ENCODE results near the gene POLR1G. TPM values are rescaled to one million over a fixed set of nuclear protein-coding genes. Genes with fewer than 3 reads are reported as not detected.

Gene POLR1G
- total and polyA plus RNA-seq, 9 of the 15 experiments (the other 6 are each of a cell fraction or from before 2014, with no cell fraction given) = 3.0 to 50.1 (median 27.4) TPM

DNA sequence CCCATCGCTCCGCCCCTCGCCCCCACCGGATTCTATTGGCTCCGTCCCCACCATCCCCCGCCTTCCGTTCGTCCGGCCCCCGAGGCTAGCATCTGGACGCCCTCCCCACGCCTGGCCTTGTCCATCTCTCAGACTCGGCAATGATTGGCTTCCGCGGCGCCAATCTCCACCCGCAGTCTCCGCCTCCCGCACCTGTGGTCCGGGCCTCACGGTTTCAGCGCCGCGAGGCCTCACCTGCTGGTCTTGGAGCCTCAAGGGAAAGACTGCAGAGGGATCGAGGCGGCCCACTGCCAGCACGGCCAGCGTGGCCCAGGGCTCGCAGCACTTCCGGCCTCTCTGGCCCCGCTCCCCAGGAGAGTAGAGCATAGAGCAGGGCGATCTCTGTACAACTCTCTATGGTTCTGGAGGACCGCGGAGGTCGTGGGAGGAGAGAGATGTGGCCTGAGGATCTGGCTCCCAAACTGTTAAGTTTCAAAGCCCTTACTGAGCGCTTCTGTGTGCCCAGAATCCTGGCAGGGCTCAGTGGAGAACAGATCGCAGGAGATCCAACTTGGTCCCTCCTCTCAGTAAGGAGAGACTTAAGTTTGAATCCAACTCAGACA, 17.2 kb downstream of the POLR1G start, which contains the start of gene ERCC1 (continued):
- TF ChIP-seq TAF9B (IDR thresholded peaks at IDR 0.05; ENCODE audit: partially characterized antibody) = peak; percentile 74
- no peak for TF ChIP-seq TFAM (CRISPR knock-in tag; conservative IDR thresholded peaks at IDR 0.05)
- TF ChIP-seq DEAF1 (CRISPR knock-in tag; IDR thresholded peaks at IDR 0.05) = no peak
- TF ChIP-seq LEF1 (IDR thresholded peaks at IDR 0.05) = 0 out of 2 replicates have a peak, but pooled peaks have one; percentile 14
- TF ChIP-seq SMARCA5 (IDR thresholded peaks at IDR 0.05) = no peak
- no peak; the same call in 1 of the 2 replicates for TF ChIP-seq TAL1 (IDR thresholded peaks at IDR 0.05)
- no peak for TF ChIP-seq ZNF280B (CRISPR knock-in tag; IDR thresholded peaks at IDR 0.05)
- peak; percentile 15; the same call in 1 of the 2 replicates for TF ChIP-seq JUND (IDR thresholded peaks at IDR 0.05; ENCODE audit: borderline replicate concordance, low read depth, low read length)
- no peak; the same call in 2 of the 3 replicates for TF ChIP-seq JUND (tag; IDR thresholded peaks at IDR 0.05; ENCODE audit: borderline replicate concordance, low read depth, low read length)
- no peak for TF ChIP-seq HNRNPLL (IDR thresholded peaks at IDR 0.05; ENCODE audit: low read depth, low read length, poor library complexity, severe bottlenecking)
- TF ChIP-seq POLR2AphosphoS5 (IDR thresholded peaks at IDR 0.05; ENCODE audit: control insufficient read depth, insufficient read depth, low read depth, low read length) = peak; percentile 66
- TF ChIP-seq GTF2F1 (IDR thresholded peaks at IDR 0.05; ENCODE audit: low read depth, low read length) = 0 out of 2 replicates have a peak, but pooled peaks have one; percentile 17
- 0 out of 2 replicates have a peak, but pooled peaks have one; percentile 3 for TF ChIP-seq DMBX1 (CRISPR knock-in tag; IDR thresholded peaks at IDR 0.05; ENCODE audit: borderline replicate concordance)
- TF ChIP-seq MBD2 (IDR thresholded peaks at IDR 0.05; ENCODE audit: borderline replicate concordance, low read depth) = peak; percentile 65
- peak; percentile 83 for TF ChIP-seq NR2C1 (IDR thresholded peaks at IDR 0.05)
- peak; percentile 72 for TF ChIP-seq NR2C1 (tag; IDR thresholded peaks at IDR 0.05)
- TF ChIP-seq CREB1 (IDR thresholded peaks at IDR 0.05) = peak; percentile 61
- peak; percentile 66; the same call in 1 of the 2 replicates for TF ChIP-seq CREB1 (CRISPR knock-in tag; IDR thresholded peaks at IDR 0.05)

Measured in K562 (cell line).